Osteoblast (primary cell): Measurements from ENCODE around the gene TNF. TPM values are rescaled to one million over a fixed set of nuclear protein-coding genes. Genes with fewer than 3 reads are reported as not detected.
A peak's percentile ranks its signal among the peaks of the same experiment; 100 is the strongest.

Source experiments
- DNase-seq: peaks from one replicate; pipeline ENCODE4 v3.0.0; 2011; ENCODE audit warnings: low spot score, mixed read lengths; ENCODE audit not compliant: insufficient read length; ENCODE audit errors: missing footprints
- H2AFZ ChIP-seq: 2 replicates; pipeline ENCODE4 v1.6.0; 2011; ENCODE audit warnings: mild to moderate bottlenecking, low read length
- H3K27ac ChIP-seq: 2 replicates; pipeline ENCODE4 v1.5.1; 2011; ENCODE audit warnings: mild to moderate bottlenecking, low read depth, low read length, moderate library complexity
- H3K27me3 ChIP-seq: 2 replicates; pipeline ENCODE4 v1.6.0; 2012; ENCODE audit warnings: mild to moderate bottlenecking, control low read depth, inconsistent platforms, low read length, moderate library complexity; ENCODE audit not compliant: insufficient read depth
- H3K36me3 ChIP-seq: 2 replicates; pipeline ENCODE4 v1.5.1; 2011; ENCODE audit warnings: mild to moderate bottlenecking, low read length, control low read depth, moderate library complexity; ENCODE audit not compliant: insufficient read depth
- H3K4me1 ChIP-seq: 2 replicates; pipeline ENCODE4 v1.5.1; 2011; ENCODE audit warnings: mild to moderate bottlenecking, low read length, control low read depth, moderate library complexity; ENCODE audit not compliant: insufficient read depth
- H3K4me2 ChIP-seq: 2 replicates; pipeline ENCODE4 v1.6.0; 2011; ENCODE audit warnings: mild to moderate bottlenecking, low read length; ENCODE audit not compliant: insufficient read depth
- H3K4me3 ChIP-seq: fragments of 200-600 bp; sonication (generic); 3 replicates; pipeline ENCODE4 v1.5.1; 2012; ENCODE audit warnings: mild to moderate bottlenecking, low read length, inconsistent platforms; ENCODE audit not compliant: insufficient read depth
- H3K79me2 ChIP-seq: 2 replicates; pipeline ENCODE4 v1.6.0; 2012; ENCODE audit warnings: mild to moderate bottlenecking, low read length, control low read depth, inconsistent platforms; ENCODE audit not compliant: insufficient read depth
- H3K9me3 ChIP-seq: 2 replicates; pipeline ENCODE4 v1.5.1; 2011; ENCODE audit warnings: low read depth, low read length, control low read depth
- H4K20me1 ChIP-seq: 2 replicates; pipeline ENCODE4 v1.6.0; 2012; ENCODE audit warnings: mild to moderate bottlenecking, low read length, control low read depth; ENCODE audit not compliant: insufficient read depth
- total RNA-seq: library from RNA; depleted of rRNA; stranded (reverse); fragments of >200 nt; gene quantifications from 2 replicates; pipeline ENCODE4 v1.2.3, GENCODE V29; 2012
- TF ChIP-seq, protein P1 (sequence below): IDR thresholded peaks from 2 replicates; pipeline ENCODE4 v1.5.1; 2011; ENCODE audit warnings: mild to moderate bottlenecking, low read depth, low read length, moderate library complexity; ENCODE audit errors: extremely low read depth

The TNF gene
- total RNA-seq, 1 donor, result not detected

DNA sequence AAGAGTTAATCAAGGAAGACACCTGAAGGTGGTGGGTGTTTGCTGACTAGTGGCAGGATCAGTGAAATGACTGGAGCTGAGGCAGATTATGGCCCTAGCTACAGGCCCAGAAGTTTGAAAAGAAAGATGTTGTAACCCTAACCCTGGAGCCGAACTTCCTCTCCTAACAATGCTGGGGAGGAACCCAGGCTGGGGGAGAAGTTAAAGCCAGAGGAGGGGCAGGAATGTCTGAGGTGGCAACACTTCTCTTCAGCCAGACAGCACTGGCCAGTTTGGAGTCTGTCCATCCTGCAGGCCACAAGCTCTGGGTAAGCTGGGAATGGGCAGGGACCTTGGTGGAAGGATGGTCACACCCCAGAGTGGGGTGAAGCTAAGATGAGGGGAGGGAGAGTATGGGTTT lies 10.6 kb downstream of the TNF start, which contains the start of gene LST1:
Gene LST1, plus strand, starts transcription at position 270 of the 400 bp plus-strand sequence. CDS start 1,023 bp downstream, outside the sequence.
- Histone ChIP-seq H3K4me2 (no peak within 1 kb of the TSS), H2AFZ (no peak within 1 kb of the TSS), H4K20me1 (no peaks in the 10 kb centered on the region), H3K27ac (no peak within 1 kb of the TSS), H3K4me1 (peaks cover 13% of the 10 kb centered on the region), H3K27me3 (no peaks in the 10 kb centered on the region), H3K79me2 (no peaks in the 10 kb centered on the region), H3K9me3 (no peaks in the 10 kb centered on the region), H3K4me3 (no peak within 1 kb of the TSS), H3K36me3 (no peaks in the 10 kb centered on the region)
- TF ChIP-seq, protein P1, sequence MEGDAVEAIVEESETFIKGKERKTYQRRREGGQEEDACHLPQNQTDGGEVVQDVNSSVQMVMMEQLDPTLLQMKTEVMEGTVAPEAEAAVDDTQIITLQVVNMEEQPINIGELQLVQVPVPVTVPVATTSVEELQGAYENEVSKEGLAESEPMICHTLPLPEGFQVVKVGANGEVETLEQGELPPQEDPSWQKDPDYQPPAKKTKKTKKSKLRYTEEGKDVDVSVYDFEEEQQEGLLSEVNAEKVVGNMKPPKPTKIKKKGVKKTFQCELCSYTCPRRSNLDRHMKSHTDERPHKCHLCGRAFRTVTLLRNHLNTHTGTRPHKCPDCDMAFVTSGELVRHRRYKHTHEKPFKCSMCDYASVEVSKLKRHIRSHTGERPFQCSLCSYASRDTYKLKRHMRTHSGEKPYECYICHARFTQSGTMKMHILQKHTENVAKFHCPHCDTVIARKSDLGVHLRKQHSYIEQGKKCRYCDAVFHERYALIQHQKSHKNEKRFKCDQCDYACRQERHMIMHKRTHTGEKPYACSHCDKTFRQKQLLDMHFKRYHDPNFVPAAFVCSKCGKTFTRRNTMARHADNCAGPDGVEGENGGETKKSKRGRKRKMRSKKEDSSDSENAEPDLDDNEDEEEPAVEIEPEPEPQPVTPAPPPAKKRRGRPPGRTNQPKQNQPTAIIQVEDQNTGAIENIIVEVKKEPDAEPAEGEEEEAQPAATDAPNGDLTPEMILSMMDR, result no peak
- peak; percentile 65 for DNase-seq

DNA sequence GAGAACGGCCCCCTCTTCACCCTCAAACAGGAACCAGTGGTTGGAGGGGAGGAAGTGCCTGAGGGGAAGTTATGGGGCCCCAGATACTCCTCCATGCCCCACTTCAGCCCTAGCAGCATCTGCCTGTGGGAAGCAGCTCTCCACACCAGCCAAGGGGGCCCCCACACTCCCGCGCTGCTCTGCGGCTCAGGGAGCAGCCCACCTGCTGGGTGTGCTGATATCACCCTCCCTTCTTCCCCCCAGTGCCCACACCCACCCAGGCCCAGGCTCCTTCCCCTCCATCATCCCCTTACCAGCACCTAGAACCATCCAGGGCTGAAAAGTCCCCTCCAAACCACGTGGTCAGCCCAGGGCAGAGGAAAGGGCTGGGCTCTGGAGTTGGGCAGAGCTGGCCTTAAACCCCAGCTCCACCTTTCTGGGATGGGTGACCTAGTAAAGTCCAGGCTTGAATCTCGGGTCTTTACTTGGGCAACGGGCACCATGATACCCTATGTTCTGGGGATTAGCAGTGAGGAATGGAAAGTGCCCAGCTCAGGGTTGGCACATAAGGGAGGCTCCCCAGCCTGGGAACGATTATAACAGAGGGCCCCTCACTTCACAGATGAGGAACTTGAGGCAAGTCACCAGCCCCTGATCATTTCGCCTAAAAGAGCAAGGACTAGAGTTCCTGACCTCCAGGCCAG lies 11.4 kb downstream of the TNF start:
- Histone ChIP-seq H3K4me1 (peaks cover 7% of the 10 kb centered on the region), H2AFZ (no peak overlapping the region), H4K20me1 (no peaks in the 10 kb centered on the region), H3K27me3 (no peaks in the 10 kb centered on the region), H3K9me3 (no peaks in the 10 kb centered on the region), H3K4me3 (no peak overlapping the region), H3K79me2 (no peaks in the 10 kb centered on the region), H3K27ac (no peak overlapping the region), H3K4me2 (no peak overlapping the region), H3K36me3 (no peaks in the 10 kb centered on the region)
- TF ChIP-seq, protein P1, result no peak
- peak; percentile 35 for DNase-seq

DNA sequence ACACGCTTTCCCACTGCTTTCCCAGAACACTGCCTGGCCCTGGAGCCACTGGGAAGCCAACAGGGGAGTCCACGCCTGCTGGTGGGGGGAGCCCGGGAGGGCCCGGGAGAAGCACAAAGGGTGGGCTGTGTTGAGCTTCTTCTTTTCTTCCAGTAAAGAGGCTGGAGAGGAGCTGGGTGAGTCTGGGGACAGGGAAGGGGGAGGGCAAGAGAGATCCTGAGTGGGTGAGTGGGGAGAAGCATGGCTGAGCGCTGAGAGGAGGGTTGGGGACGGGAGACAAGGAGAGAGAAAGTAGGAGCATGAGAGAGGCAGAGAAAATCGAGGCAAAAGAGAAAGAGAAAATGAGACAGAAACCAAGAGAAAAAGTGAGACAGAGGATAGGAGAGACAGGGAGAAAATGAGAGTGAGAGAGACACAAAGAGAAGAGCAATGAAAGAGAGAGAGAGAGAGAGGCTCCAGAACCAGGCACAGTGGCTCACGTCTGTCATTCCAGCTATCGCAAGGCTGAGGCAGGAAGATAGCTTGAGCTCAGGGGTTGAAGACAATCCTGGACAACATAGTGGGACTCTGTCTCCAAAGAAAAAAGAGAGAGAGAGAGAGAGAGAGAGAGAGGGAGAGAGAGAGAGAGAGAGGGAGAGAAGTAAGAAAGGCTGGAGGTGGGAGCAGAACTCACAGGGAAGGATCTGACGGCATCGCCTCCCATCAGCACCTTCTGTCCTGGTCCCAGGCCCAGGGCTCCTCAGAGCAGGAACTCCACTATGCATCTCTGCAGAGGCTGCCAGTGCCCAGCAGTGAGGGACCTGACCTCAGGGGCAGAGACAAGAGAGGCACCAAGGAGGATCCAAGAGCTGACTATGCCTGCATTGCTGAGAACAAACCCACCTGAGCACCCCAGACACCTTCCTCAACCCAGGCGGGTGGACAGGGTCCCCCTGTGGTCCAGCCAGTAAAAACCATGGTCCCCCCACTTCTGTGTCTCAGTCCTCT lies 12.7 kb downstream of the TNF start:
- Histone ChIP-seq H3K79me2 (no peaks in the 10 kb centered on the region), H3K4me2 (peak overlapping the region; percentile 18), H3K4me3 (no peak overlapping the region), H2AFZ (peak overlapping the region; percentile 59), H3K4me1 (peaks cover 5% of the 10 kb centered on the region), H3K27me3 (no peaks in the 10 kb centered on the region), H3K36me3 (no peaks in the 10 kb centered on the region), H3K27ac (no peak overlapping the region), H3K9me3 (no peaks in the 10 kb centered on the region), H4K20me1 (no peaks in the 10 kb centered on the region)
- TF ChIP-seq, protein P1, result no peak
- DNase-seq, result peak; percentile 38
